ENCODE results near the gene NEGR1. TPM values are rescaled to one million over a fixed set of nuclear protein-coding genes. Genes with fewer than 3 reads are reported as not detected.
A peak's percentile ranks its signal among the peaks of the same experiment; 100 is the strongest.

The NEGR1 gene
- total RNA-seq, 4 donors from 2014 or later = 33.3 to 73.0 (median 54.1) TPM

- WGBS, 2 donors (ENCODE audit: low coverage in 1 of 2) = 75 to 96% methylated on average over 2 of the region's 2 CpGs
- no peak for TF ChIP-seq EP300 (IDR thresholded peaks at IDR 0.05)
- TF ChIP-seq CTCF (IDR thresholded peaks at IDR 0.05) = no peak
- TF ChIP-seq POLR2A (IDR thresholded peaks at IDR 0.05) = no peak
- TF ChIP-seq POLR2AphosphoS5 (IDR thresholded peaks at IDR 0.05) = no peak
Measured at GRCh38 chr1:71689635-71690034, 592.7 kb downstream of the NEGR1 start.

GRCh38 chr1:71687376-71687775 is 595.0 kb downstream of the NEGR1 start:
- WGBS, 2 donors (ENCODE audit: low coverage in 1 of 2) = 58 to 66% methylated on average over 3 of the region's 3 CpGs
- TF ChIP-seq CTCF (IDR thresholded peaks at IDR 0.05) (no peak), EP300 (IDR thresholded peaks at IDR 0.05) (no peak), POLR2A (IDR thresholded peaks at IDR 0.05) (no peak), POLR2AphosphoS5 (IDR thresholded peaks at IDR 0.05) (no peak)
- H3K27ac ChIP-seq = no peak overlapping the region
- H3K4me3 ChIP-seq = no peak overlapping the region
- no peak for ATAC-seq
- no peaks in the 10 kb centered on the region for H3K4me1 ChIP-seq
- no peaks in the 10 kb centered on the region for H3K27me3 ChIP-seq
- H3K9me3 ChIP-seq = no peaks in the 10 kb centered on the region
- H3K36me3 ChIP-seq = no peaks in the 10 kb centered on the region

More at GRCh38 chr1:71689635-71690034, 592.7 kb downstream of the NEGR1 start:
- Histone ChIP-seq H3K4me3 (no peak overlapping the region), H3K9me3 (no peaks in the 10 kb centered on the region), H3K36me3 (no peaks in the 10 kb centered on the region), H3K27me3 (no peaks in the 10 kb centered on the region), H3K27ac (no peak overlapping the region), H3K4me1 (no peaks in the 10 kb centered on the region)
- ATAC-seq = no peak

- ATAC-seq = no peak
- no peaks in the 10 kb centered on the region for H3K9me3 ChIP-seq
- no peaks in the 10 kb centered on the region for H3K27me3 ChIP-seq
- H3K4me1 ChIP-seq = no peaks in the 10 kb centered on the region
- TF ChIP-seq POLR2AphosphoS5 (IDR thresholded peaks at IDR 0.05) = no peak
- TF ChIP-seq POLR2A (IDR thresholded peaks at IDR 0.05) = no peak
- no peak for TF ChIP-seq EP300 (IDR thresholded peaks at IDR 0.05)
- no peak for TF ChIP-seq CTCF (IDR thresholded peaks at IDR 0.05)
- H3K27ac ChIP-seq = no peak overlapping the region
- H3K4me3 ChIP-seq = no peak overlapping the region
- no peaks in the 10 kb centered on the region for H3K36me3 ChIP-seq
- whole genome bisulfite sequencing, 2 donors (ENCODE audit: low coverage in 1 of 2) = 46 to 48% methylated on average over 7 of the region's 7 CpGs
Measured at GRCh38 chr1:71676979-71677925, 605.1 kb downstream of the NEGR1 start.

GRCh38 chr1:71668065-71668464 is 614.3 kb downstream of the NEGR1 start:
- Histone ChIP-seq H3K9me3 (no peaks in the 10 kb centered on the region), H3K4me1 (no peaks in the 10 kb centered on the region), H3K27me3 (no peaks in the 10 kb centered on the region), H3K4me3 (no peak overlapping the region), H3K36me3 (no peaks in the 10 kb centered on the region), H3K27ac (no peak overlapping the region)
- WGBS, 2 donors (ENCODE audit: low coverage in 1 of 2) = 51 to 71% methylated on average over 3 of the region's 3 CpGs
- TF ChIP-seq EP300 (IDR thresholded peaks at IDR 0.05) = no peak
- TF ChIP-seq POLR2A (IDR thresholded peaks at IDR 0.05) = no peak
- TF ChIP-seq CTCF (IDR thresholded peaks at IDR 0.05) = no peak
- TF ChIP-seq POLR2AphosphoS5 (IDR thresholded peaks at IDR 0.05) = no peak
- ATAC-seq = no peak

GRCh38 chr1:71667216-71667615 is 615.1 kb downstream of the NEGR1 start:
- no peaks in the 10 kb centered on the region for H3K36me3 ChIP-seq
- no peak overlapping the region for H3K27ac ChIP-seq
- H3K4me3 ChIP-seq = no peak overlapping the region
- 83 to 95% methylated on average over 2 of the region's 2 CpGs for WGBS, 2 donors (ENCODE audit: low coverage in 1 of 2)
- H3K9me3 ChIP-seq = no peaks in the 10 kb centered on the region
- H3K27me3 ChIP-seq = no peaks in the 10 kb centered on the region
- no peak for TF ChIP-seq POLR2AphosphoS5 (IDR thresholded peaks at IDR 0.05)
- TF ChIP-seq POLR2A (IDR thresholded peaks at IDR 0.05) = no peak
- no peak for TF ChIP-seq EP300 (IDR thresholded peaks at IDR 0.05)
- no peak for TF ChIP-seq CTCF (IDR thresholded peaks at IDR 0.05)
- H3K4me1 ChIP-seq = no peaks in the 10 kb centered on the region
- ATAC-seq = peak; percentile 72

Data from gastroesophageal sphincter (tissue), 4 donors.